Measurements from ENCODE around the gene ADAM11.

ADAM11 gene

GRCh38 chr17:44830359-44831288 is 71.8 kb downstream of the ADAM11 start:
- DNase-seq (ENCODE audit: low read depth), result peak; percentile 8

- no peak for DNase-seq (ENCODE audit: low read depth)
Measured at GRCh38 chr17:44831371-44831770, 72.6 kb downstream of the ADAM11 start.

All from fibroblast of gingiva (primary cell).